Panc1 (cell line): ENCODE data around the gene LPP. TPM values are rescaled to one million over a fixed set of nuclear protein-coding genes. Genes with fewer than 3 reads are reported as not detected.

ENCODE experiments used
- ATAC-seq: fragments of 200-7000 bp; cut with Tn5 transposase; 2 replicates; pipeline ENCODE4 v1.9.1; 2020; ENCODE audit warnings: mild to moderate bottlenecking, moderate library complexity
- BruUV-seq: library from RNA; stranded (reverse); fragments of 400-500 nt; replicated peaks from 2 replicates; lab custom pipeline; 2021; lab: Mats Ljungman, UMichigan
- CTCF ChIA-PET: fragments of 300-600 bp; sonication (Branson Sonifier 250); formaldehyde crosslinking; loops from one replicate; lab custom pipeline; 2022; ENCODE audit warnings: antibody characterized with exemption; lab: Charles Lee
- POLR2A ChIA-PET: fragments of 300-600 bp; sonication (Branson Sonifier 250); formaldehyde crosslinking; loops from one replicate; lab custom pipeline; 2022; ENCODE audit warnings: antibody characterized with exemption; lab: Charles Lee
- DNase-seq: peaks from one replicate; pipeline ENCODE4 v3.0.0-alpha.2; 2010; ENCODE audit warnings: low read depth, low spot score
- H3K27ac ChIP-seq: 2 replicates; pipeline ENCODE4 v1.5.1; 2011; ENCODE audit warnings: mild to moderate bottlenecking, low read length, inconsistent platforms
- H3K27me3 ChIP-seq: fragments of 200-500 bp; sonication (Bioruptor generic); 2 replicates; pipeline ENCODE4 v1.6.0; 2014; ENCODE audit warnings: low read length, inconsistent platforms; ENCODE audit not compliant: control insufficient read depth, insufficient read depth
- H3K36me3 ChIP-seq: fragments of 200-500 bp; sonication (Bioruptor generic); 2 replicates; pipeline ENCODE4 v1.5.1; 2014; ENCODE audit warnings: inconsistent platforms, mild to moderate bottlenecking, low read length, moderate library complexity; ENCODE audit not compliant: control insufficient read depth, insufficient read depth
- H3K4me1 ChIP-seq: 2 replicates; pipeline ENCODE4 v1.5.1; 2011; ENCODE audit warnings: inconsistent platforms, mild to moderate bottlenecking, low read length, moderate library complexity; ENCODE audit not compliant: control insufficient read depth, insufficient read depth
- H3K4me3 ChIP-seq, 2 experiments: 2 replicates each; pipeline ENCODE4 v1.5.1; 2011 to 2012; ENCODE audit warnings: low read depth in 2 of 2, low read length in 2 of 2, mild to moderate bottlenecking in 2 of 2, inconsistent platforms in 1 of 2, moderate library complexity in 1 of 2
- H3K9me3 ChIP-seq: fragments of 200-500 bp; sonication (Bioruptor generic); 2 replicates; pipeline ENCODE4 v1.5.1; 2014; ENCODE audit warnings: low read depth, mild to moderate bottlenecking, inconsistent platforms, low read length, moderate library complexity; ENCODE audit not compliant: control insufficient read depth, insufficient read depth
- CTCF ChIP-seq: fragments of 450-650 bp; IDR thresholded peaks from 2 replicates; pipeline ENCODE4 v1.5.1; 2017; ENCODE audit warnings: mild to moderate bottlenecking
- POLR2AphosphoS5 ChIP-seq: IDR thresholded peaks from 2 replicates; pipeline ENCODE4 v1.6.1; 2012; ENCODE audit warnings: mild to moderate bottlenecking, low read depth, low read length, moderate library complexity
- SIN3A ChIP-seq: IDR thresholded peaks from 2 replicates; pipeline ENCODE4 v1.6.1; 2012; ENCODE audit warnings: low read depth, mild to moderate bottlenecking, low read length, moderate library complexity, borderline replicate concordance; ENCODE audit not compliant: insufficient read depth
- TCF7L2 ChIP-seq: IDR thresholded peaks from 2 replicates; pipeline ENCODE4 v1.6.1; 2011; ENCODE audit warnings: mild to moderate bottlenecking, low read depth, low read length, inconsistent platforms
- in situ Hi-C: cut with HindIII; loops from 2 replicates; pipeline ENCODE4 v1.10.0; 2016; ENCODE audit warnings: low sequenced_read_pairs, low pct_unique_long_range_greater_than_20kb
- intact Hi-C: fragments of 100-400 bp; cut with micrococcal nuclease; formaldehyde crosslinking; loops from one replicate; pipeline ENCODE4 v1.10.0; 2022; ENCODE audit not compliant: unreplicated experiment
- total RNA-seq: library from RNA; stranded (reverse); gene quantifications from one replicate; pipeline ENCODE4 v1.2.1, GENCODE V29; 2021; ENCODE audit not compliant: unreplicated experiment
- TF ChIP-seq, protein P1 (sequence below), 2 experiments: IDR thresholded peaks; 2 replicates each; pipeline ENCODE4 v1.6.1; 2011 to 2012; ENCODE audit warnings: low read depth in 2 of 2, control low read depth in 1 of 2, low read length in 1 of 2, mild to moderate bottlenecking in 1 of 2, moderate library complexity in 1 of 2; ENCODE audit not compliant: insufficient read depth in 1 of 2

LPP gene
- total RNA-seq, 1 experiment from 2014 or later = 90.0 TPM

DNA sequence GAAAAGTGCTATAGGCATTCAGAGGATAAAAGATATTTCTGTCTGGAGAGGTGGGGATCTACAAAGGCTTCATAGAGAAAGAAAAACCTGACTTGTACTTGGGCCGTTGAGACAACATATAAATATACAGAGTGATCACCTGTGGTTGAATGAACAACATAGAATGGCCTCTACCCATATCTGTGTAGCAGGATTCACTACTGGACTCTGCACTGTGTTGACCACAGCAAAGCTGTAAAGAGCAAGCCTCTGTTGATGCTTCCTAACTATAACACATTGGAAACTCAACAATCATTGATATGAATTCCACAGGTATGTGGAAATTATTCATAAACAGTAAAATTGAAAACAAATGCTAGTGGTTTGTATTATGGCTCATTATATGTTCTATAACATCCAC, 19.1 kb upstream of the LPP start:
- no peak for ATAC-seq
- intact Hi-C loops = no loop called here
- in situ Hi-C loops = no loop called here
- no peak overlapping the region for H3K4me3 ChIP-seq
- ChIA-PET POLR2A (no interaction called here), CTCF (no interaction called here)
- no peaks in the 10 kb centered on the region for H3K27me3 ChIP-seq
- BruUV-seq = no TSS peak
- H3K27ac ChIP-seq = no peak overlapping the region
- no peaks in the 10 kb centered on the region for H3K4me1 ChIP-seq
- H3K36me3 ChIP-seq = no peaks in the 10 kb centered on the region
- DNase-seq = no peak
- TF ChIP-seq, protein P1, sequence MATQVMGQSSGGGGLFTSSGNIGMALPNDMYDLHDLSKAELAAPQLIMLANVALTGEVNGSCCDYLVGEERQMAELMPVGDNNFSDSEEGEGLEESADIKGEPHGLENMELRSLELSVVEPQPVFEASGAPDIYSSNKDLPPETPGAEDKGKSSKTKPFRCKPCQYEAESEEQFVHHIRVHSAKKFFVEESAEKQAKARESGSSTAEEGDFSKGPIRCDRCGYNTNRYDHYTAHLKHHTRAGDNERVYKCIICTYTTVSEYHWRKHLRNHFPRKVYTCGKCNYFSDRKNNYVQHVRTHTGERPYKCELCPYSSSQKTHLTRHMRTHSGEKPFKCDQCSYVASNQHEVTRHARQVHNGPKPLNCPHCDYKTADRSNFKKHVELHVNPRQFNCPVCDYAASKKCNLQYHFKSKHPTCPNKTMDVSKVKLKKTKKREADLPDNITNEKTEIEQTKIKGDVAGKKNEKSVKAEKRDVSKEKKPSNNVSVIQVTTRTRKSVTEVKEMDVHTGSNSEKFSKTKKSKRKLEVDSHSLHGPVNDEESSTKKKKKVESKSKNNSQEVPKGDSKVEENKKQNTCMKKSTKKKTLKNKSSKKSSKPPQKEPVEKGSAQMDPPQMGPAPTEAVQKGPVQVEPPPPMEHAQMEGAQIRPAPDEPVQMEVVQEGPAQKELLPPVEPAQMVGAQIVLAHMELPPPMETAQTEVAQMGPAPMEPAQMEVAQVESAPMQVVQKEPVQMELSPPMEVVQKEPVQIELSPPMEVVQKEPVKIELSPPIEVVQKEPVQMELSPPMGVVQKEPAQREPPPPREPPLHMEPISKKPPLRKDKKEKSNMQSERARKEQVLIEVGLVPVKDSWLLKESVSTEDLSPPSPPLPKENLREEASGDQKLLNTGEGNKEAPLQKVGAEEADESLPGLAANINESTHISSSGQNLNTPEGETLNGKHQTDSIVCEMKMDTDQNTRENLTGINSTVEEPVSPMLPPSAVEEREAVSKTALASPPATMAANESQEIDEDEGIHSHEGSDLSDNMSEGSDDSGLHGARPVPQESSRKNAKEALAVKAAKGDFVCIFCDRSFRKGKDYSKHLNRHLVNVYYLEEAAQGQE (IDR thresholded peaks at IDR 0.05; ENCODE audit: insufficient read depth in 1 of 2, low read depth in 2 of 2, low read length in 1 of 2) = no peak
- TF ChIP-seq POLR2AphosphoS5 (no peak), CTCF (no peak), TCF7L2 (no peak), SIN3A (no peak)
- H3K9me3 ChIP-seq = no peaks in the 10 kb centered on the region

DNA sequence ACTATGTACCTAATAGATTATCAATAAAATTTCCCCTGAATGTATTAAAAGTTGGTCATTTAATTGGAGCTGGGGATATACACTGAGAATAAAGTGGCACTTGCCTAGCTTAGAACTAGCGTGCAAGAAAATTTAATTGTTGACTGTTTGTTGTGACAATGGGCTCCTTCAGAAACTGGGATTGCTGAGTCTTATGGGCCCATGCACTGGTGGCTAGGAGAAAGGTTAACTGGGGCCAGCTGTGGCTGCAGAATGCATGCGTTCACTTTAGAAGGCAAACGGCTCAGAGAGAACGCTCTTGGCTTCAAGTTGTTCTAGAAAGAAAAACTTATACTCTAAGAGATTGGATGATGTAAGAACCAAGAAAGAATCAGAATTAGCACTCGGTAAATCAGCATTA, 18.7 kb upstream of the LPP start:
- in situ Hi-C loops = no loop called here
- no peaks in the 10 kb centered on the region for H3K27me3 ChIP-seq
- intact Hi-C loops = no loop called here
- ChIA-PET CTCF (no interaction called here), POLR2A (no interaction called here)
- H3K27ac ChIP-seq = no peak overlapping the region
- TF ChIP-seq SIN3A (no peak), POLR2AphosphoS5 (no peak), CTCF (no peak), TCF7L2 (no peak)
- TF ChIP-seq, protein P1 (IDR thresholded peaks at IDR 0.05; ENCODE audit: insufficient read depth in 1 of 2, low read depth in 2 of 2, low read length in 1 of 2) = no peak
- ATAC-seq (no peak), DNase-seq (no peak)
- BruUV-seq = no TSS peak
- no peaks in the 10 kb centered on the region for H3K9me3 ChIP-seq
- H3K4me3 ChIP-seq = no peak overlapping the region
- no peaks in the 10 kb centered on the region for H3K36me3 ChIP-seq
- H3K4me1 ChIP-seq = no peaks in the 10 kb centered on the region
